Measurements from ENCODE around the gene SGPP2. TPM values are rescaled to one million over a fixed set of nuclear protein-coding genes. Genes with fewer than 3 reads are reported as not detected.

The SGPP2 gene
- total RNA-seq, 2 experiments from 2014 or later: not detected

DNA sequence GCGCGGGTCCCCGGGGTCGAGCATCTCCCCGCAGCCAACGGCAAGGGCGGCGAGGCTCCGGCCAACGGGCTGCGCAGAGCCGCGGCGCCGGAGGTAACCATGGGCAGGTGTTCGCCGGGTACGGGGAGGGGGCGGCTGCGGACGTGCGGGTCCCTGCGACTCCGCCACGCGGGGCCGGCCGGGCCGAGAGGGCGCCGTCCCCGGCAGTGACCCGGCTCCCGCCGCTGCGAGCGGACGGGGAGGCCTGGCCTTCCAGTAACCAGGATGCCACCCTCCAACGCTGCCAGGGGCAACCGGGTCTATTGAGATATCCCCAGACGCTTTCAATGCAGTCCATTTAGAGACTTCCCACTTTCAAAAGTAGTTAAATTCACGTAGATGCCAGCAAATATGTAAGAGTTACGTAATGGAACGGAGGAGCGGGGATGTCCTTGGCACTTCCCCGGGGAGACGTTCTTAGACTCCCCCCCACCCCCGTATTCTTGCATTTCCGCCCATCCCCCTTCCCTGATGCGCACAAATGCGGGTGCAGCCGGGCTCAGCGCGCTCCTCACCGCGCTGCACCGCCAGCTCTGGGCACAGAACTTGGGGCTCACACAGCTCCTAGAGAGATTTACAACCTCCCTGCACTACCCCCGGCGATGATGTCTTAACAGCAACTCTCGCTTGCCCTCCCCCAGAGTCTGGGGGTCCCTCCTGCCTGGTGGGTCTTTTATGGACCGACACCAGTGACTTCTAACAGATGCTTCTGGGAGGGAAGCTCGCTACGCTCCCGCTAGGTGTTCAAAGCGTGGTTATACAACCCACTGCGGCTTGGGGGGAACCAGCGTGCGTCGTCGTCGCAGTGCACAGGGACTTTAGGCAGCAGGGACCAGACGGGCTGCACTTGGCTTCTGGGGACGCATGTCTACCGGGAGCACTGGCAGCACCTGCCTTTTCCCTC lies 657 bp downstream of the SGPP2 start:
- no peak overlapping the region for H3K27ac ChIP-seq (ENCODE audit: low read depth, low read length, poor library complexity, severe bottlenecking)
- no peaks in the 10 kb centered on the region for H3K9me3 ChIP-seq (ENCODE audit: low read length)
- no peak for DNase-seq (ENCODE audit: low spot score)
- H3K4me3 ChIP-seq (ENCODE audit: low read depth, low read length, poor library complexity, severe bottlenecking): no peak overlapping the region
- H3K36me3 ChIP-seq (ENCODE audit: insufficient read depth, low read length): no peaks in the 10 kb centered on the region
- no peak overlapping the region for H3K4me2 ChIP-seq (ENCODE audit: low read length)
- TF ChIP-seq, protein P1, sequence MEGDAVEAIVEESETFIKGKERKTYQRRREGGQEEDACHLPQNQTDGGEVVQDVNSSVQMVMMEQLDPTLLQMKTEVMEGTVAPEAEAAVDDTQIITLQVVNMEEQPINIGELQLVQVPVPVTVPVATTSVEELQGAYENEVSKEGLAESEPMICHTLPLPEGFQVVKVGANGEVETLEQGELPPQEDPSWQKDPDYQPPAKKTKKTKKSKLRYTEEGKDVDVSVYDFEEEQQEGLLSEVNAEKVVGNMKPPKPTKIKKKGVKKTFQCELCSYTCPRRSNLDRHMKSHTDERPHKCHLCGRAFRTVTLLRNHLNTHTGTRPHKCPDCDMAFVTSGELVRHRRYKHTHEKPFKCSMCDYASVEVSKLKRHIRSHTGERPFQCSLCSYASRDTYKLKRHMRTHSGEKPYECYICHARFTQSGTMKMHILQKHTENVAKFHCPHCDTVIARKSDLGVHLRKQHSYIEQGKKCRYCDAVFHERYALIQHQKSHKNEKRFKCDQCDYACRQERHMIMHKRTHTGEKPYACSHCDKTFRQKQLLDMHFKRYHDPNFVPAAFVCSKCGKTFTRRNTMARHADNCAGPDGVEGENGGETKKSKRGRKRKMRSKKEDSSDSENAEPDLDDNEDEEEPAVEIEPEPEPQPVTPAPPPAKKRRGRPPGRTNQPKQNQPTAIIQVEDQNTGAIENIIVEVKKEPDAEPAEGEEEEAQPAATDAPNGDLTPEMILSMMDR (conservative IDR thresholded peaks at IDR 0.05; ENCODE audit: low read length): no peak
- no peak for TF ChIP-seq EZH2phosphoT487 (IDR thresholded peaks at IDR 0.05; ENCODE audit: borderline replicate concordance, low read depth, low read length)
- no TSS peak for BruUV-seq (replicated peaks)
- H4K20me1 ChIP-seq (ENCODE audit: insufficient read depth, low read length): no peaks in the 10 kb centered on the region
- no peaks in the 10 kb centered on the region for H3K4me1 ChIP-seq (ENCODE audit: insufficient read depth, low read length, poor library complexity, severe bottlenecking)
- POLR2A ChIA-PET: interaction anchor here (0.6 kb wide), 1 partner anchor 465 kb away, joined by 4 read pairs; no protein-coding TSS in a partner anchor
- H2AFZ ChIP-seq (ENCODE audit: low read length): no peak overlapping the region
- no peaks in the 10 kb centered on the region for H3K9me2 ChIP-seq (ENCODE audit: insufficient read depth, low read length)
- CTCF ChIA-PET (ENCODE audit: unreplicated experiment): no interaction called here
- H3K79me2 ChIP-seq (ENCODE audit: insufficient read depth, low read depth, low read length): no peaks in the 10 kb centered on the region
- intact Hi-C loops (cut with micrococcal nuclease; ENCODE audit: unreplicated experiment): no loop called here

DNA sequence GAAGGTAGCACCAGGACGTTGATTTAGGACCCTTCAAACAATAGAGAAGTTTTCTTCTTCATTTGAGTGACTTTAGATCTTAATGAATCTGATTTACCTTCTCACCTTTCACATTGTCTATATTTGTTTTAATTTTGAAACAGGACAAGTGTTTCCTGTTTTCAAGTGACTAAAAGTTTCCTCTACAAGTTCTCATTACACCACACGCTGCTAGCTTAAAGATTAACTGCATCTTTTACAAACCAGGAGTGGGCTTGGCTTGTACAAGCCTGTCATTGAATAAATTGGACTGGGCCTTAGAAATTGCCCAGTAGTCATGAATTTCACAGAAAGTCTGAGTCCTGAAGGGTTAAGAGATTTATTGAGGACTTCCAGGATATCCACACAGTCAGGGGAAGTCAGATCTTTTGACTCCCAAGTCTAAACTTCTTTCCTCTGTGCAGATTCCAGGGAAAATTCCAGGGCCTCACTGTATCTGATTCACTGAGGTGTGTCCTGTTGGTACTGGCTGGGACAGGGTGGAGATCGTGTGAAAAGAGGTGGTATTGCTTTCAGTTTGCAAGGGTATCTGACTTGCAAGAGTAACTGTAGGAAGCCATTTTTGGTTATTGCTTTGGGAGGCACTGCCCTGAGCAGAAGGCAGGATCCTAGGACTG lies 3.4 kb downstream of the SGPP2 start:
- intact Hi-C loops (cut with micrococcal nuclease; ENCODE audit: unreplicated experiment): no loop called here
- Histone ChIP-seq H3K4me1 (ENCODE audit: insufficient read depth, low read length, poor library complexity, severe bottlenecking) (no peaks in the 10 kb centered on the region), H3K79me2 (ENCODE audit: insufficient read depth, low read depth, low read length) (no peaks in the 10 kb centered on the region), H3K4me2 (ENCODE audit: low read length) (no peak overlapping the region), H3K27ac (ENCODE audit: low read depth, low read length, poor library complexity, severe bottlenecking) (no peak overlapping the region), H4K20me1 (ENCODE audit: insufficient read depth, low read length) (no peaks in the 10 kb centered on the region), H2AFZ (ENCODE audit: low read length) (no peak overlapping the region), H3K36me3 (ENCODE audit: insufficient read depth, low read length) (no peaks in the 10 kb centered on the region), H3K9me3 (ENCODE audit: low read length) (no peaks in the 10 kb centered on the region), H3K4me3 (ENCODE audit: low read depth, low read length, poor library complexity, severe bottlenecking) (no peak overlapping the region), H3K9me2 (ENCODE audit: insufficient read depth, low read length) (no peaks in the 10 kb centered on the region)
- CTCF ChIA-PET (ENCODE audit: unreplicated experiment): no interaction called here
- TF ChIP-seq EZH2phosphoT487 (IDR thresholded peaks at IDR 0.05; ENCODE audit: borderline replicate concordance, low read depth, low read length): no peak
- TF ChIP-seq, protein P1 (conservative IDR thresholded peaks at IDR 0.05; ENCODE audit: low read length): no peak
- no peak for DNase-seq (ENCODE audit: low spot score)
- BruUV-seq (replicated peaks): no TSS peak
- POLR2A ChIA-PET: no interaction called here
